GM10266 (cell line): Measurements from ENCODE around the gene ARPIN.
"Not testable (repeated sequence)": the region's sequence is repeated elsewhere in the genome, so short reads cannot be mapped to it uniquely, and the experiment has no call there.

Experiments
- DNase-seq: peaks from one replicate; pipeline ENCODE4 v3.0.0; 2012; ENCODE audit errors: extremely low spot score
- CTCF ChIP-seq: IDR thresholded peaks from 2 replicates; pipeline ENCODE4 v1.5.1; 2012; ENCODE audit warnings: mild to moderate bottlenecking, low read depth; ENCODE audit not compliant: control insufficient read depth, insufficient read depth; ENCODE audit errors: missing control alignments

The ARPIN gene

DNA sequence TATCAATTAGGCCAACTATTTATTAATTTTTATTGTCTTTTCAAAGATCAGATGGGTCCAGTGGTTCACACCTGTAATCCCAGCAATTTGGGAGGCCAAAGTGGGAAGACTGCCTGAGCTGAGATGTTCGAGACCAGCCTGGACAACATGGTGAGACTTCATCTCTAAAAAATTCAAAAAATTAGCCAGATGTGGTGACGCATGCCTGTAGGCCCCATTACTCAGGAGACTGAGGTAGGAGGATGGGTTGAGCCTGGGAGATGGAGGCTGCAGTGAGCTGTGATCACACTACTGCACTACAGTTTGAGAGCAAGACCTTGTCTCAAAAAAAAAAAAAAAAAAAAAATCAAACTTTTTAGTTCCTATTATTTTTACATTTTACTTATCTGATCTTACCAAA lies 27.1 kb downstream of the ARPIN start:
- TF ChIP-seq CTCF = no peak
- no peak for DNase-seq

- DNase-seq = not testable (repeated sequence)
Measured at GRCh38 chr15:89885179-89885578, 27.6 kb downstream of the ARPIN start.

DNA sequence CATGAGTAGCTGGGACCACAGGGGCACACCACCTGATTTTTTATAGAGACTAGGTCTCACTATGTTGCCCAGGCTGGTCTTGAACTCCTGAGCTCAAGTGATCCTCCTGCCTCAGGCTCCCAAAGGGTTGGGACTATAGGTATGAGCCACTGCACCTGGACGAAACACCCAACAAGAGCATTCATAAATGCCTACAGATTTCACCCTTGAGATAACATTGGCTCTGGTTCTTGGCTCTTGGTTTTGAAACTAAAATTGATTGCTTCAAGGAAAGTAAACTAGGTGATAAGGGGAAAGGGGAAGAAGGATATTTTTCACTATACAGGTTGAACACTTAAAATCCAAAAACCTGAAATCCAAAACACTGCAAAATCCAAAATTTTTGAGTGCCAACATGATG lies 29.2 kb downstream of the ARPIN start:
- TF ChIP-seq CTCF = no peak
- no peak for DNase-seq

DNA sequence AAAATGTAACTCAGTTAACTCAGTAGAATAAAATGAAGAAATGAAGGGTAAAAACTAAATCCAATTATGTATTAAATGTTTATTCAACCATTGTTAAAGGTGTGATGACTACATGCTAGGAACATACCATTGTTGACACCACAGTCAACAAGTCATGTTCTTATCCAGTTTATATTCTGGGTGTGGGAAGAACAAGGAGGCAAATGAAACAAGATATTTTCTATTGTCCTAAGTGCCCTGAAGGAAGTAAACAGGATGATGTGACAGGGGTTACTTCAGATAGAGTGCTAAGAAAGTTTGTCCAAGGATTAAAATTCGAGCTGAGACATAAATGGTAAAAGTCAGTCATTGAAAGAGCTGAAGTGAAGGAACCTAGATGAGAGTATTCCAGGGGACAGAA lies 32.0 kb downstream of the ARPIN start:
- TF ChIP-seq CTCF = no peak
- no peak for DNase-seq

GRCh38 chr15:89878323-89878722 lies 34.4 kb downstream of the ARPIN start:
- no peak for DNase-seq
- no peak for TF ChIP-seq CTCF

- DNase-seq = no peak
- TF ChIP-seq CTCF = no peak
Measured at GRCh38 chr15:89877083-89877425, 35.7 kb downstream of the ARPIN start.

GRCh38 chr15:89876396-89877082 lies 36.2 kb downstream of the ARPIN start:
- no peak for DNase-seq
- no peak for TF ChIP-seq CTCF

DNA sequence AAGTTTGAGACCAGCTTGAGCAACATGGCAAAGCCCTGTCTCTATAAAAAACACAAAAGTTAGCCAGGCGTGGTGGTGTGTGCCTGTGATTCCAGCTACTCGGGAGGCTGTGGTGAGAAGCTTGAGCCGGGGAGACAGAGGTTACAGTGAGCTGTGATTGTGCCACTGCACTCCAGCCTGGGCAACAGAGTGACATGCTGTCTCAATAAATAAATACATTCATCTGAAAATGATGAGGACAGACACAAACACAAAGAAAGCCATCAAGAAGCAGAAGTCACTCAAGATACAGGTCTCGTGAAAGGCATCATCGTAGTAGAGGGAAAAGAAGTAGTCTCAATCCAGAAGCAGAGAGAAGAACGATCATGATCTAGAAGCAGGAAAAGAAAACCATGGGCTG lies 37.0 kb downstream of the ARPIN start:
- TF ChIP-seq CTCF = no peak
- no peak for DNase-seq
